Fibroblast of peridontal ligament (primary cell): ENCODE results near the gene KLHL3.

Experiments used
- DNase-seq: peaks from one replicate; pipeline ENCODE4 v3.0.0-alpha.2; 2010; ENCODE audit errors: extremely low read depth

The KLHL3 gene

DNA sequence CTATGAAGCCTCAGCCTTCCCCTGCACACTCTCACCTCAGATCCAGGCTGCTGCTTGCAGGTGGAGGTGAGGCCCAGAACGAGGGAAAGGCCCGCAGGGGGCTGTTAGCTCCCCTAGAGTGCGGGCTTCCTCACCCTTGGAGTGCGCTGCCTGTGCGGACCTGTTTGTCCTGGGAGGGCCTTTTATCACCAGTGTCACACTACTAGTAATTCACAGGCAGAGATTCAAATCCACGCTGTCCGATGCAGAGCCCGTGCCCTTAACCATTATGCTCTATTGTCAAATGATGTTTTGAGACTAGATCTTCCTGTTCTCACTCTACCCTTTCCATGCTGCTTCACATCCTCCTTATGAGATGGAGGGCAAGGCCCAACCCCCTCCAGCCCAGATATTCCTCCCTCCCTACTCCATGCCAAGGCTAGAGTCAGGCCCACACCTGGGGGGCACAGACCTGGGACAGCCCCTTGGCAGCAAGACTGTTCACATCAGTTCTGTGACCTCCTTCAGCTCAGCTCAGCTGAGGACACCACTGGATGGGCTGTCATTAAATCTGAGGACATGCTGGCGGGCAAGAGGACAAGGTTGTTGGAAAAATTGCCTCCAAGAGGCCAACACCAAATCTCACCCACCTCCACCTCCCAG, 124.0 kb downstream of the KLHL3 start:
- DNase-seq, result no peak

GRCh38 chr5:137611011-137611580, 124.8 kb downstream of the KLHL3 start:
- DNase-seq, result no peak

DNA sequence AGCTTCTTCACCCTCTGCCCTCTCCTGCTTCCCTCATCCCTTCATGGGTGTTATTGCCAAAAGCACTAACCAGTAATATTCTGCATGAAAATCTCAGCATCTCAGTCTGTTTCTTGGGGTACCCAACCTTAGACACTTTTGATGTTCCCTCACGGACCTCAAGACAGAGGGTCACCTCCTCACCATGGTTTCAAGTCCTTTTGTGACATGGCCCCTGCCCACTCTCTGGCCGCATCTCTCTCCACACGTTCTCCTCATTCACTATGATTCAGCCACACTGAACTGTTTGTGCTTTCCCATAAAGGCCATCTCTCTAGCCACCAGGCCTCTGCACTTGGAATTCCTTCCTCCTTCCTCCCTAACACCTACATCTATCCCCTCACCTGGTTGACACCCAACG, 125.3 kb downstream of the KLHL3 start:
- DNase-seq, result no peak

GRCh38 chr5:137609127-137609526, 126.8 kb downstream of the KLHL3 start:
- DNase-seq, result no peak

DNA sequence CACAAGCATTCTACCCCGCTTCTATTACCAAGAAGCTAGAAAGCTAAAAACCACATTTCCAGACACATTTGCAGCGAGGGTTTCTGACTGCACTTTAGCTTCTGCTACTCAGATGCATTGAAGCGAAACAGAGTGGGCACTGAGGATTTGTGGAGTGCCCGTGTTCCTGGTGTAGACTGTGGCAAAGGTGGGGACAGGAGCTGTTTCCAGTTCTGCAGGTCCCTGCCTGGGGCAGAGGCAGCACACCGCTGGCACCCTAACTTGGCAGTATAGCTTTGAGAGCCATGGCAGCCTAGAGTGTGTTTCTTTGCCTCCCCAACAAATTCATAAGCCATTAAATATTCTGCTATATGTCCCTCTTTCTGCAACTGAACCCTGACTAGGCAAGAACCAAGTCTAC, 128.1 kb downstream of the KLHL3 start:
- no peak for DNase-seq

GRCh38 chr5:137606401-137606800, 129.5 kb downstream of the KLHL3 start:
- DNase-seq, result no peak

- DNase-seq, result no peak
These were observed 130.5 kb downstream of the KLHL3 start for GRCh38 chr5:137605411-137605810.

GRCh38 chr5:137604348-137605095, 131.4 kb downstream of the KLHL3 start:
- no peak for DNase-seq

DNA sequence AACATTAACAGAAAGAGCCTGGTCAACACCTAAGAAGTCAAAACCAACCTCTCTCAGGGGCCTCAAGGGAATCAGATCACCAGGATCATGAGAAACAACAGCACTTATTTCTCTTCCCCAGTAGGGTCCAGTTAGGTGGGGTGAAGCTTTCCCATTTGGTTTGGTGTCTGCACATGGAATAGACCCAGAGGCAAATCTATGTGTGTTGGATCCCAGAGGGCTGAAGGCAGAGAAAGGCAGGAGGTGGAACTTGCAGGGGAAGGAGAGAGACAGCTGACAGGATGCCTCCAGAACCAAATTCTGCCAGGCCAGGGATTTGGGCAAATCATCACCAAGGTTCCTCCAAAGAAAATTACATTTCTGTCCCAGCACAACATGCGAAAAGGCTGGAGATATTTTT, 132.0 kb downstream of the KLHL3 start:
- no peak for DNase-seq

DNA sequence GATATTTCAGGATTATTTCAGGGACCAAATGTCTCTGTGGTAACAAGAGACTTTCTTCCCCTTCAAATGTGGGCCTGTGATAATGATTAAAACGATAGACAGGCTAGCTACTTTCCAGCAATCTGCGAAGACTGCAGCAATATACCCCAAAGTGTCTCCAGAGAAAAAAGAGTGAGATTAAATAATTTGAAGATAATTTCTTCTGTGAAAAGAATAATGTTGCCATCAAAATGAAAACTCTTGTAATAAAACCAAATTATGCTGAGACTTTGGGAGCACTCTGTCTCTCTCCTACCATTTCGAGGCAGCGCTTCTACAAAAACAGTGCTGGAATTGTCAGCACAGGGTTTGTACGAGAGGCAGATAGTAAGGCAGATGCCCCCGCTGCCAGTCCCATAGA, 132.5 kb downstream of the KLHL3 start:
- DNase-seq, result no peak

GRCh38 chr5:137602721-137603273, 133.1 kb downstream of the KLHL3 start:
- DNase-seq, result no peak

DNA sequence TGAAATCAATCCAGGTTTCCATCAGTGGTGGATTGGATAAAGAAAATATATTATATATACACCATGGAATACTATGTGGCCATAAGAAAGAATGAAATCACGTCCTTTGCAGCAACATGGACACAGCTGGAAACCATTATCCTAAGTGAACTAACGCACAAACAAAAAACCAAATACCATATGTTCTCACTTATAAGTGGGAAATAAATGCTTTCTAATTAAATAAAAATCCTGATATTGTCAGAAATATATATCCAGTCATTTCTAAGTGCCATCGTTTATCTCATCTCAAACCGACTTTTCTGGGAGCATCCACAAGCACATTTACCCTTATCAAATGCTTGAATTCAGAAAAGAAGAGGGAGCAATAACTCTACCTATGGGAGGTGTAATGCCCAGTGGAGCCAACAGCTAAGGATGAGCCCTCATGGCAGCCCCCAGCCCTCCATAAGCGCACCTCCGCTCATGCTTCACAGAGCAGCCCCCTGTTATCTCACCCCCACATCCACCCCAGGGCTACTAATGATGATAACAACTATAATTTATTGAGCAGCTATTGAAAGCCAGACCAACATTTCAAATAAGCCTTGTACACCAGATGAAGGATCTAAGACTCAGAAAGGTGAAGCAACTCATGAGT, 135.0 kb downstream of the KLHL3 start:
- peak; percentile 39 for DNase-seq

DNA sequence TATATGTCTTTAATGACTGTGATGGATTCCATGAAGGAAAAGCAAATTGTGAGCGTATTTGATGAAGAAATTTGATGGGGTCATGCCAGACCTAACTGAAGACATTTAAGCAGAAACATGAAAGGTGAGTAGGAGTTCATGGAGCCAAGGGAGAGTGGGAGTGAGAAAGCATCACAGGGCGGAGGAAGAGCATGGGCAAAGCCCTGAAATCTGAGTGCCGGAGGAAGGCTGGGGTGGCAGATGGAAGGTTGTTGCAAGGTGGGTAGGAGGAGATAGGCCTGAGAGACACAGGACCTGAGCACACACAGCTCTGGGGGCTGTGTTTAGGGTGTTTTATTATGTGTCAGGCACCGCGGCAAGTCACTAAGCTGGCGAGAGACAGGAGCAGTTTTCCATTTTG, 136.4 kb downstream of the KLHL3 start:
- DNase-seq, result no peak

- no peak for DNase-seq
These were observed 137.5 kb downstream of the KLHL3 start for GRCh38 chr5:137598399-137598798.

- no peak for DNase-seq
These were observed 138.9 kb downstream of the KLHL3 start for GRCh38 chr5:137596941-137597340.

DNA sequence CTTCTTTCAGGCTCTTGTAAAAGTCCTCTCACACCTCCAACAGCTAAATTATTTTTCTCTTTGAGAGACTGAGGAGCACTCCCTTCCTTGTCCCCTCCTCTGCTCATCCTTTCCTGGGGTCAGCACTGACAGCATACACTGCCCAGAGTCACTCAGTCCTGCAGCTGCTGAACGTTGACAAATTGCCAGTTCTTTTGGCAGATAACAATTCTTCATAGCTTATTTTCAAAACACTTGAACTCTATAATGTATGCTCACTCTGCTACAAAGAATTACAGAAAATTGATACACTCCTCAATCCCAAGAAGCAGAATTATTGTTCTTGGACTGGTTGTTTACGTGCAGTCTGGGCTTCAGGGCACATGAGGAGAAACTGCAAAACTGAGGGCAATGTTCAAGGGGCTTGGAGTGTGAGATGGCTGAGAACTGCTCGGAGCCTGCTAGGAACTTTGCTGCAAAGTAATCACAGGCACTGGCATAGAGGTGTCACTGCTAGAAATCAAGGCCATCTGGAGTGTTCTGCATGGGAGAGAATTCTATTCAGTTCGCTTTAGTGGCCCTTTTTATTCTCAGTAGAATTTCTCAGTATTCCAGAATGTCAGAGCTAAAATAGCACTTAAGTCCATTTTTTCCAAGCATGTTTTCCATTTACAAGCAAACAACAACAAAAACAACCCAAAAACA, 140.4 kb downstream of the KLHL3 start:
- no peak for DNase-seq

DNA sequence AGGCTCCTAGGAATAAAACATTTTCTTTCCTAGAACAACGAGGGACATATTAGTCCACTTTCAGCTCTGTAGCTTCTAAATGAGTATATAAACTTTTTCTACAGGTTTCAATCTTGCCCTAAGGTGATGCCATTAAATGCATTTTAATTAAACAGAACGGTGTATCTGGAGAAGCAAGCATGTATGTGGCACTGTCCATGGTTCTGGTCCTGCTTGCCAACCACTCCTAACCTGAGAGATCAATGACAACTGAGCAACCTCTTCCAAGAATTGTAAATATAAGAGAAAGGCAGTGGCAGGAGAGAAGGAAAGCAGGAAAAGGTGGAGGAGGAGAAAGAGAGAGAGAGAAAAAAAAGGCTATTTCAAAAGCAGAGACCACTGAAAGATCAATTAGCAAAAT, 141.2 kb downstream of the KLHL3 start:
- DNase-seq, result no peak

DNA sequence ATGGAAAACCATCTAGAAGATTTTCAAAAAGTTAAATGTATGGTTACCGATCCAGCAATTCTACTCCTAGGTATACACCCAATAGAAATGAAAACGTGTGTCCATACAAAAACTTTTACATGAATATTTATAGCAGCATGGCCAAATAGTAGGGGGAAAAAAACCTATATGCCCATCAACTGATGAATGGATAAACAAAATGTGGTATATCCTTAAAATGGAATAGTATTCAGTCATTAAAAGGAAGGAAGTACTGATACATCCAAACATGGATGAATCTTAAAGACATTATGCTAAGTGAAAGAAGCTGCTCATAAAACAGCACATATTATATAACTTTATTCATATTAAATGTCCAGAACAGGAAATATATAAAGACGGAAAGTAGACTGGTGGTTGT, 143.6 kb downstream of the KLHL3 start:
- DNase-seq, result no peak

- DNase-seq, result no peak
These were observed 146.7 kb downstream of the KLHL3 start for GRCh38 chr5:137589185-137589584.

DNA sequence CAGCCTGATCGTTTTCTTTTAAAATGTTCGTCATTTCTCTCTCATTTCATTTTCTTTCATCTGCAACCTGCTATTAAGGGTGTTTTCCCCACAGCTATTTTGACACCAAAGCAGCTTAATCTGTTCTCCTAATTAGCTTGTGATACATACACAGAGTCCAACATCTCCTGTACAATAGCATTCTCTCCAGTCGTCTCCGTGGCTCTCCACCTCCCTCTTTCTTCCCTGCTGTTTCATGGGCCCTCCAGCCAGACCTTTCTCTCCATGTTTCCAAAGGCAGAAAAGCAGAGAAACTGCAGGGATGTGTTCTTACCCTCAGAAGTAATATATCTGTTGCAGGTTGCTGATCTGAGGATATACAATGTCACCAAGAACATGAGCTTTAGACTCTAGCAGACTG, 148.0 kb downstream of the KLHL3 start:
- DNase-seq, result no peak

GRCh38 chr5:137584262-137584661, 151.6 kb downstream of the KLHL3 start:
- DNase-seq, result no peak

DNA sequence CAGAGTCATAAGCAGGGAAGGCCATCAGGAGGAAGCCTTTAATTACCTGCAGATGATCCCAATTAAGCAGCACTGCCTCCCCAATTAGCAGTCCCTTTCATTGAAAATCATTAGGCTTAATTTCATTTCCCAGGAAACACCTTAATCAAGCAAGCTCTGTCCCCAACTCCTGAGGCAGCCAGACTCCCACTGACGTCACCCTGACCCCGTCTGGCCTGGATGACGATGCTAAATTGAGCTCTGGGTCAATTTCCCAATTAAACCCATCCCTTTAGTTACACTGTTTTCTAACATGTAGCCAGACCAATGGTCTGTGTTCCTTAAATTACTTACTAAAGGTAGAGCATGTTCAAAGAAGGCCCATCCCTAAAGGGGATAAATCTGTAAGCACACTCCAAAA, 152.8 kb downstream of the KLHL3 start:
- DNase-seq, result no peak
